Measurements from ENCODE around the gene SMARCC1. TPM values are rescaled to one million over a fixed set of nuclear protein-coding genes. Genes with fewer than 3 reads are reported as not detected.
A peak's percentile ranks its signal among the peaks of the same experiment; 100 is the strongest.

The SMARCC1 gene
- total RNA-seq, 1 donor from 2014 or later = 53.9 TPM

DNA sequence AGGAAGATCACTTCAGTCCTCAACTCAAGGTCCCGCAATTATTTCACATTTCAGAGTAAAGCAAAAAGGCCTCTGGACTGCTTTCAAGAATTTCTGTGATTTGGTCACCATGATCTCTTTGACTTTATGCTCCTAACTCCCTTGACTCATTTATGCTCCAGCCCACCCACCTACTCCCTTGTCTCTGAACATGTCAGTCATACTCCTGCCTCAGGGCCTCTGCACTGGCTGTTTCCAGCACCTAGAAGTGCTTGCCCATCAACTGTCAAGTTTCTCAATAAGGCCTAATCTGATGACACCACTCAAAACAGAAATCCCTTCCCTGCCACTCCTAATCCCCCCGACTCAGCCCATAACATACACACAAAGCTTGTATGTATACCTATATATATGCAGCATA lies 166.9 kb downstream of the SMARCC1 start:
- peaks cover 53% of the 10 kb centered on the region for H3K36me3 ChIP-seq
- no peak for DNase-seq
- H3K4me3 ChIP-seq = no peak overlapping the region
- no peak overlapping the region for H3K27ac ChIP-seq
- H3K27me3 ChIP-seq (ENCODE audit: low read depth) = no peaks in the 10 kb centered on the region
- intact Hi-C loops (cut with DNase I) = no loop called here
- no peaks in the 10 kb centered on the region for H3K4me1 ChIP-seq
- no peak for ATAC-seq
- TF ChIP-seq, protein P1, sequence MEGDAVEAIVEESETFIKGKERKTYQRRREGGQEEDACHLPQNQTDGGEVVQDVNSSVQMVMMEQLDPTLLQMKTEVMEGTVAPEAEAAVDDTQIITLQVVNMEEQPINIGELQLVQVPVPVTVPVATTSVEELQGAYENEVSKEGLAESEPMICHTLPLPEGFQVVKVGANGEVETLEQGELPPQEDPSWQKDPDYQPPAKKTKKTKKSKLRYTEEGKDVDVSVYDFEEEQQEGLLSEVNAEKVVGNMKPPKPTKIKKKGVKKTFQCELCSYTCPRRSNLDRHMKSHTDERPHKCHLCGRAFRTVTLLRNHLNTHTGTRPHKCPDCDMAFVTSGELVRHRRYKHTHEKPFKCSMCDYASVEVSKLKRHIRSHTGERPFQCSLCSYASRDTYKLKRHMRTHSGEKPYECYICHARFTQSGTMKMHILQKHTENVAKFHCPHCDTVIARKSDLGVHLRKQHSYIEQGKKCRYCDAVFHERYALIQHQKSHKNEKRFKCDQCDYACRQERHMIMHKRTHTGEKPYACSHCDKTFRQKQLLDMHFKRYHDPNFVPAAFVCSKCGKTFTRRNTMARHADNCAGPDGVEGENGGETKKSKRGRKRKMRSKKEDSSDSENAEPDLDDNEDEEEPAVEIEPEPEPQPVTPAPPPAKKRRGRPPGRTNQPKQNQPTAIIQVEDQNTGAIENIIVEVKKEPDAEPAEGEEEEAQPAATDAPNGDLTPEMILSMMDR (IDR thresholded peaks at IDR 0.05) = no peak
- H3K9me3 ChIP-seq = no peaks in the 10 kb centered on the region

DNA sequence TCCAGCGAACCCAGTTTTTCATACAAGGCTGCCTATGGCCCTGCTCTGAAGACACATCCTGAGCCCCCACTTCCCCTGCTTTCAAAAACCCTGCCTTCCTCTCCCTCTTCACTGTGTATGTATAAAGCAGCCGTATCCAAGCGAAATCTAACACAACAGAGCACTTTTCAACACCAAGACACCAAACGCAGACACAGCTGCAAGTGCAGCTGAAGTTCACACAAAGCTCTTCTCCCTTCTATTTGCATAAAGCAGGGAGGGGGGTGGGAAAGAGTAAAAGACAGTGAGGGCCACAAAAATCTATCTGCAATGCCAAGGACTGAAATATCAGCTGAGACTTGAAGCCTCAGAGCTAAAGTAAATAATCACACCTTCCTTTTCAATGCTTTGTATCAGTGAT lies 168.0 kb downstream of the SMARCC1 start:
- Histone ChIP-seq H3K4me1 (no peaks in the 10 kb centered on the region), H3K36me3 (peaks cover 53% of the 10 kb centered on the region), H3K27ac (no peak overlapping the region), H3K4me3 (no peak overlapping the region), H3K9me3 (no peaks in the 10 kb centered on the region), H3K27me3 (ENCODE audit: low read depth) (no peaks in the 10 kb centered on the region)
- TF ChIP-seq, protein P1 (IDR thresholded peaks at IDR 0.05) = no peak
- DNase-seq (no peak), ATAC-seq (no peak)
- intact Hi-C loops (cut with DNase I) = no loop called here

DNA sequence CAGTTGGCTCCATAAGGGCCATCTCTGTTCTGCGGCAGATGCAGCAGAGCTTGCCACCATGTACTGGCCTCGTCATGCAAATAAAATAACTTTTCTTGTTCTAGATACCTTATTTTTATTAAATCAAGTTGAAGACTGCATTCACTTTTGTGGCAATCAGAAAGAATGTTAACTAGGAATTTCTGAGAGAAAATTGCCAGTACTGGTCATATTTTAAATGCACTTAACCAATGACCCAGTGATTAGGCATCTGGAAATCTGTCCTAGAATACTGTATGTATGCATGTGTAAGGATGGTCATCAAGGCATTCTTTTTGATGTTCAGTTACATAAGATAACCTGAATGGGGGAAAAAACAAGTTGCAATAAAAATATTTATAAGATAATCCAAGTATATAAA lies 168.8 kb downstream of the SMARCC1 start:
- intact Hi-C loops (cut with DNase I) = no loop called here
- no peaks in the 10 kb centered on the region for H3K27me3 ChIP-seq (ENCODE audit: low read depth)
- ATAC-seq (no peak), DNase-seq (no peak)
- TF ChIP-seq, protein P1 (IDR thresholded peaks at IDR 0.05) = no peak
- H3K27ac ChIP-seq = no peak overlapping the region
- no peaks in the 10 kb centered on the region for H3K4me1 ChIP-seq
- peaks cover 53% of the 10 kb centered on the region for H3K36me3 ChIP-seq
- no peak overlapping the region for H3K4me3 ChIP-seq
- no peaks in the 10 kb centered on the region for H3K9me3 ChIP-seq

DNA sequence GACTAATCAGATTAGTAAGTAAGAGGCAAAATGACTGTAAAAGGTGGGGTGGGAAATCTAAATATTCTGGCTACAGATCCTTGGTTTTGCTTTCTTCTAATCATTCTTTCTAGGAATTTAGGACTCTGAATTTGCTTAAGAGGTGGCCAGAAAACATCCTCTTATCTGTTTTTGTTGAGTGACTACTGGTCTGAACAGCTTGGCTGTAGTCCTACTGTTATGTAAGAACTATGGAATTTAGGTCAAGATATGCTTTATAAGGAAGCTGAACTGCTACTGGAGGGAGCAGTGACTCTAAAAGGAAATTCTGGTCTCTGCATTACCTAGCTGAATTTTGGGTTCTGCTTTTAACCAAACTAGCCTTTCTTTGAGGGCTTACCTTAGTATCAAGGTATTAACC lies 169.5 kb downstream of the SMARCC1 start:
- ATAC-seq (peak; percentile 85 to 92), DNase-seq (no peak)

DNA sequence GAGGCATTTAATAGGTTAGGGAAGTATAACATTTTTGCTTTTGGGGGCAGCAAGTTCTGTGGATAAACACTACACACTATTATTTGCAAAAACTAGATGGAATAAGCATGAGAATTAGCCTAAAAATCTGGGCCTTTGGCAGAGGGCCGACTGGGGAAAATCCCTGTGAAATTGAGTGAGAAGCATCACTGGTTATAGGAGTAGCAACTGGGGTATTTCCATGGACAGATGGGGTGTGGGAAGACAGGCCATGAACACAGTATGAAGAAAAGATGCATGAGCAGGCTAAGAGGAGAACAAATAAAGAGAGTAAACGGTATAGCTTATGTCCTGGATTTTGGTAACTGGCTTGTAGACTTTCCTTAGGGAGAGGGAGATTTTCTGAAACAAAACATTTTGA lies 170.1 kb downstream of the SMARCC1 start:
- ATAC-seq = peak in 1 of 2 donors; percentile 9
- no peak overlapping the region for H3K4me3 ChIP-seq
- H3K27me3 ChIP-seq (ENCODE audit: low read depth) = no peaks in the 10 kb centered on the region
- intact Hi-C loops (cut with DNase I) = no loop called here
- no peaks in the 10 kb centered on the region for H3K4me1 ChIP-seq
- H3K36me3 ChIP-seq = peaks cover 53% of the 10 kb centered on the region
- H3K27ac ChIP-seq = peak overlapping the region; percentile 4
- no peaks in the 10 kb centered on the region for H3K9me3 ChIP-seq
- TF ChIP-seq, protein P1 (IDR thresholded peaks at IDR 0.05) = no peak
- no peak for DNase-seq

More for the DNA sequence above, 169.5 kb downstream of the SMARCC1 start:
- Histone ChIP-seq H3K36me3 (peaks cover 53% of the 10 kb centered on the region), H3K27ac (peak overlapping the region; percentile 4), H3K27me3 (ENCODE audit: low read depth) (no peaks in the 10 kb centered on the region), H3K9me3 (no peaks in the 10 kb centered on the region), H3K4me3 (no peak overlapping the region), H3K4me1 (no peaks in the 10 kb centered on the region)
- intact Hi-C loops (cut with DNase I) = no loop called here
- TF ChIP-seq, protein P1 (IDR thresholded peaks at IDR 0.05) = no peak

DNA sequence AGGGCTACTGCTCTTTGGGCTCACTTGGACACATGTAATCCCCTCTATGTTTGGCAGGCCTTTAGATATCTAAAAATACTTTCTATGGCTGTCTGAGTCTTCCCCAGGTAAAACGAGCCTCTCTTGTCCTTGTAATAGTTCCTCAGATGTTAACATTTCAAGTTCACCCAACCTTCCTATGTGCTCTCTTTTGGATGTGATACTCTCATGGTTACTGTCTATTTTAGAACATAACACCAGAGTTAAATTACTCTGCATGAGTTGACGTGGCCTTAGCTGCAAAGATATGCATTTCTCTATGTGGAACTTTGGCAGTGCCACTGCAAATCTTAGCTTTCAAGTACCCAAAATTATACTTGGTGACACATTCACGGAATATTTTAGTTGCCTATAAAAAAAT lies 171.1 kb downstream of the SMARCC1 start:
- TF ChIP-seq, protein P1 (IDR thresholded peaks at IDR 0.05) = no peak
- DNase-seq (no peak), ATAC-seq (no peak)
- intact Hi-C loops (cut with DNase I) = no loop called here
- H3K4me1 ChIP-seq = no peaks in the 10 kb centered on the region
- H3K27me3 ChIP-seq (ENCODE audit: low read depth) = no peaks in the 10 kb centered on the region
- no peaks in the 10 kb centered on the region for H3K9me3 ChIP-seq
- no peak overlapping the region for H3K4me3 ChIP-seq
- peaks cover 54% of the 10 kb centered on the region for H3K36me3 ChIP-seq
- H3K27ac ChIP-seq = no peak overlapping the region

Data from lower lobe of right lung (tissue), 2 donors.